ENCODE data around the gene MOB3A.

DNA sequence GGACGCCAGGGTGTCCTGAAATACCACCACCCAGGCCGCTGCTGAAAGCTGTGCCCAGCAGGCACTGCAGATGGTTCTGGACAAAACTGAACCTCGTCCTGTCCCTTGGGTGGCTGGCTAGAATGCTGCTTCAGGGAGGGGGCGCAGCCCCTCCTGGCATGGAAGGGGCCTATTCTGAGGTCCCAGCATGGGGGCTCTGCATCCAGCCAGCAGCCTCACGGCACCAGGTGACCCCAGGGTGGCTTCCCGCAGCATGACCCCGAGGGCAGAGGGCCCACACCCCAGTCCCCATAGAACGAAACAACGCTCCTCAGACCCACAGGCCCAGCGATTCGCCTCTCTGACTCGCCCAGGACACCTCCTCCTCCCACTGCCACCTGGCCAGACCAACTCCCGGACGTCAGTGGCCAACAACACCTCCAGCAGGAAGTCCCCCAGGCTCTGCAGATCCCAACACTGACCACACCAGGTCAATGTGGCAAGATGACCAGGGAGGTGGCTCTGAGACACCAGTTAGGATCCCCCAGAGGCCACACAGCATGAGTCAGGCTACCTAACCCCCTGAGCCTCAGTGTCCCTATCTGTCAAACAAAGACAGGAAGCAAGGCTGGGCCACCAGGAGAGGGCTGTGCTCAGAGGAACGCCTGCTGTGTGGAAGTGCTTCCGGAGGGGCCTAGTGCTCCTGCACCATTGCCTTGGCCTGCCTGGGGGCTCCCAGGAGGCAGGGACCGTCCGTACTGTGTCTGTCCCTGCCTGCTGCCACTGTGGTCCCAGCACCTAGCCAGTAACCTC, 51.2 kb downstream of the MOB3A start:
- TF ChIP-seq, protein P1, sequence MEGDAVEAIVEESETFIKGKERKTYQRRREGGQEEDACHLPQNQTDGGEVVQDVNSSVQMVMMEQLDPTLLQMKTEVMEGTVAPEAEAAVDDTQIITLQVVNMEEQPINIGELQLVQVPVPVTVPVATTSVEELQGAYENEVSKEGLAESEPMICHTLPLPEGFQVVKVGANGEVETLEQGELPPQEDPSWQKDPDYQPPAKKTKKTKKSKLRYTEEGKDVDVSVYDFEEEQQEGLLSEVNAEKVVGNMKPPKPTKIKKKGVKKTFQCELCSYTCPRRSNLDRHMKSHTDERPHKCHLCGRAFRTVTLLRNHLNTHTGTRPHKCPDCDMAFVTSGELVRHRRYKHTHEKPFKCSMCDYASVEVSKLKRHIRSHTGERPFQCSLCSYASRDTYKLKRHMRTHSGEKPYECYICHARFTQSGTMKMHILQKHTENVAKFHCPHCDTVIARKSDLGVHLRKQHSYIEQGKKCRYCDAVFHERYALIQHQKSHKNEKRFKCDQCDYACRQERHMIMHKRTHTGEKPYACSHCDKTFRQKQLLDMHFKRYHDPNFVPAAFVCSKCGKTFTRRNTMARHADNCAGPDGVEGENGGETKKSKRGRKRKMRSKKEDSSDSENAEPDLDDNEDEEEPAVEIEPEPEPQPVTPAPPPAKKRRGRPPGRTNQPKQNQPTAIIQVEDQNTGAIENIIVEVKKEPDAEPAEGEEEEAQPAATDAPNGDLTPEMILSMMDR (IDR thresholded peaks at IDR 0.05) = no peak
- TF ChIP-seq ZFX (IDR thresholded peaks at IDR 0.05; ENCODE audit: borderline replicate concordance) = no peak

Measured in 22Rv1 (cell line).